ENCODE data around the gene KCP. TPM values are rescaled to one million over a fixed set of nuclear protein-coding genes. Genes with fewer than 3 reads are reported as not detected.

The KCP gene
- total RNA-seq, 4 donors from 2014 or later: 0.18 to 3.5 TPM; not detected in 2

DNA sequence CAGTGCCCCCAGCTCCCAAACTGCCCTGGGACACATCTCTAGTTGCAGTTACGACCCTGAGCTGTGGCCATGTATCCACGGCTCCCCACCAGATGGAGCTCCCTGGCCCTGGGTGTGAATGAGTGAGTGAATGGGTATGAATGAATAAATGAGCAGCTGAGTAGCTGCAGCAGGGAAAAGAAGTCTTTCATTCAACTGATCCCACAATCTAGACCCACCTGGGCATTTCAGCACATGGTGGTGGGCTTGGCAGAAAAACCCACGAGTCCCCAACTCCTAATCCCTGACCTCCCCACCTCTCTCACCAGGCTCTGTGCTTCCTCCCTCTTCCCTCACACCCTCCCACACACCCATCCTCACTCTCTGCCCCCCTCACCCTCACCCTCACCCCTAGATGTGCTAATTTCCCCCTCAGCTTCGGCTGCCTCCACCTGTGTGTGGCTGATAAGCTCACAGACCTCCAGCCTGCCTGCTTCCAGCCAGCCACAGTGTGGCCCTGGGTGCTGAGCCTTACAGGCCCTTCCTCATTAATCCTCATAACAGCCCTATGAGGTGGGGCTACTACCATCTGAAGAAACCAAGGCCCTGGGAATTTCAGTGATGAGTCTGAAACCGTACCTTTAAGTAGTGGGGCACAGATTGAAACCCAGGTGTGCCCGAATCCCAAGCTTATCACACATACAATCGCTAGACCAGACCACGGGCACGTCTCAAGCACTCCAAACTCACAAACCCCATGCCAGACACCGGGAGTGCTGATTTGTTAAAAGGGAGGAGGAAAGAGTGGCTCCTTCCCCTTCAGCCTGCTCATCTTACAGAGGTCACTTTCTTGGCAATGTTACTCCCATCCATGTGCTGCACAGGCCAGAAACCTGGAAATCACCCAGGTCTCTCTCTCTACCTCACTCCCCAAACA, 50.1 kb downstream of the KCP start:
- H3K4me3 ChIP-seq: no peak overlapping the region
- H3K27ac ChIP-seq: peak overlapping the region; percentile 72 to 84
- H3K9me3 ChIP-seq: no peaks in the 10 kb centered on the region
- H3K36me3 ChIP-seq: no peaks in the 10 kb centered on the region
- H3K4me1 ChIP-seq: peaks cover 12 to 34% of the 10 kb centered on the region in 2 donors
- DNase-seq: peak in 1 of 2 donors; percentile 55
- TF ChIP-seq, protein P1, sequence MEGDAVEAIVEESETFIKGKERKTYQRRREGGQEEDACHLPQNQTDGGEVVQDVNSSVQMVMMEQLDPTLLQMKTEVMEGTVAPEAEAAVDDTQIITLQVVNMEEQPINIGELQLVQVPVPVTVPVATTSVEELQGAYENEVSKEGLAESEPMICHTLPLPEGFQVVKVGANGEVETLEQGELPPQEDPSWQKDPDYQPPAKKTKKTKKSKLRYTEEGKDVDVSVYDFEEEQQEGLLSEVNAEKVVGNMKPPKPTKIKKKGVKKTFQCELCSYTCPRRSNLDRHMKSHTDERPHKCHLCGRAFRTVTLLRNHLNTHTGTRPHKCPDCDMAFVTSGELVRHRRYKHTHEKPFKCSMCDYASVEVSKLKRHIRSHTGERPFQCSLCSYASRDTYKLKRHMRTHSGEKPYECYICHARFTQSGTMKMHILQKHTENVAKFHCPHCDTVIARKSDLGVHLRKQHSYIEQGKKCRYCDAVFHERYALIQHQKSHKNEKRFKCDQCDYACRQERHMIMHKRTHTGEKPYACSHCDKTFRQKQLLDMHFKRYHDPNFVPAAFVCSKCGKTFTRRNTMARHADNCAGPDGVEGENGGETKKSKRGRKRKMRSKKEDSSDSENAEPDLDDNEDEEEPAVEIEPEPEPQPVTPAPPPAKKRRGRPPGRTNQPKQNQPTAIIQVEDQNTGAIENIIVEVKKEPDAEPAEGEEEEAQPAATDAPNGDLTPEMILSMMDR (IDR thresholded peaks at IDR 0.05): peak in 1 of 4 experiments; percentile 17
- no peak for TF ChIP-seq POLR2A (IDR thresholded peaks at IDR 0.05)
- H3K27me3 ChIP-seq: no peaks in the 10 kb centered on the region
- intact Hi-C loops (cut with DNase I; ENCODE audit: low total_unique reads): no loop called here

- no peaks in the 10 kb centered on the region for H3K27me3 ChIP-seq
- no peaks in the 10 kb centered on the region for H3K36me3 ChIP-seq
- no peak overlapping the region for H3K4me3 ChIP-seq
- peaks cover 12 to 34% of the 10 kb centered on the region in 2 donors for H3K4me1 ChIP-seq
- TF ChIP-seq, protein P1 (IDR thresholded peaks at IDR 0.05): no peak
- peak in 1 of 2 donors; percentile 16 for TF ChIP-seq POLR2A (IDR thresholded peaks at IDR 0.05)
- peak overlapping the region; percentile 72 to 84 for H3K27ac ChIP-seq
- no peaks in the 10 kb centered on the region for H3K9me3 ChIP-seq
- peak in 1 of 2 donors; percentile 54 for DNase-seq
- intact Hi-C loops (cut with DNase I; ENCODE audit: low total_unique reads): no loop called here
Observed at GRCh38 chr7:128859232-128860157, 51.0 kb downstream of the KCP start.

GRCh38 chr7:128858380-128859231, 51.9 kb downstream of the KCP start:
- peak; percentile 43 to 52 for DNase-seq
- H3K4me3 ChIP-seq: no peak overlapping the region
- TF ChIP-seq, protein P1 (IDR thresholded peaks at IDR 0.05): no peak
- TF ChIP-seq POLR2A (IDR thresholded peaks at IDR 0.05): no peak

DNA sequence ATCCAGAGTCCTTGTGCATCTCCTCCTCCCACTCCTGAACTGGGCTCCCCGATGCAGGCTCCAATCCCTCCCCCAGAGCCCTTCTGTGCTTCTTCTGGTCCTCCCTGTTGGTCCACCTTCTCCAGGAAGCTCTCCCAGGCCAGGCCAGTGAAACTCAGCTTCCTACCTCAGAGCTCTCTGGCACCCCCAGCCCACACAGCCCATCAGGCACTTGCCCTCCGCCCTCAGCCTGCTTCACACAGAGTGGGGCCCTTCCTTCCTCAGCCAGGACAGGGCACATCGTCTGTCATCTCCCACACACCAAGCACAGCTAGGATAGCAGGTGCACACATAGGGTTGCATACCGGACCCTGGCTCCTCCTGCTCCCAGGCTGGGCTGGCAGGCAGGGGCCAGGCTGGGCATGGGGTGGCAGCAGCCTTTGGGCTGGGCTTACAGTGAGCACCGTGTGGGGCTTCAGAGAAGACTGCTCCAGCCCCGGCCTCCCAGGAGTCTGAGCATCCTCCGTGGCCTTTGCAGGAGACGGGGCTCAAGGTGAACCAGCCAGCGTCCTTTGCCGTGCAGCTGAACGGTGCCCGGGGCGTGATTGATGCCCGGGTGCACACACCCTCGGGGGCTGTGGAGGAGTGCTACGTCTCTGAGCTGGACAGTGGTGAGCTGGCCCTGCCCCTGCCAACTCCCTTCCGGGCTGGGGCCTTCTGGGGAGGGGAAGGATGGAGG, 54.3 kb downstream of the KCP start:
- no peak for TF ChIP-seq POLR2A (IDR thresholded peaks at IDR 0.05)
- TF ChIP-seq, protein P1 (IDR thresholded peaks at IDR 0.05): no peak

More at GRCh38 chr7:128858380-128859231, 51.9 kb downstream of the KCP start:
- H3K9me3 ChIP-seq: no peaks in the 10 kb centered on the region
- H3K27me3 ChIP-seq: no peaks in the 10 kb centered on the region
- no peaks in the 10 kb centered on the region for H3K36me3 ChIP-seq
- intact Hi-C loops (cut with DNase I; ENCODE audit: low total_unique reads): no loop called here
- peak overlapping the region; percentile 72 to 84 for H3K27ac ChIP-seq
- H3K4me1 ChIP-seq: peaks cover 8 to 28% of the 10 kb centered on the region in 2 donors

More for the DNA sequence above, 54.3 kb downstream of the KCP start:
- Histone ChIP-seq H3K36me3 (no peaks in the 10 kb centered on the region), H3K9me3 (no peaks in the 10 kb centered on the region), H3K4me3 (no peak overlapping the region), H3K27ac (no peak overlapping the region), H3K27me3 (no peaks in the 10 kb centered on the region), H3K4me1 (peaks cover 7 to 20% of the 10 kb centered on the region in 2 donors)
- intact Hi-C loops (cut with DNase I; ENCODE audit: low total_unique reads): no loop called here
- DNase-seq: no peak

All from uterus (tissue), 4 donors.